ENCODE measurements around the gene IKZF4. TPM values are rescaled to one million over a fixed set of nuclear protein-coding genes. Genes with fewer than 3 reads are reported as not detected.
"Not testable (repeated sequence)": the region's sequence is repeated elsewhere in the genome, so short reads cannot be mapped to it uniquely, and the experiment has no call there.

Gene IKZF4
- total and polyA plus RNA-seq, 4 donors: 1.8 to 12.2 (median 7.5) TPM

DNA sequence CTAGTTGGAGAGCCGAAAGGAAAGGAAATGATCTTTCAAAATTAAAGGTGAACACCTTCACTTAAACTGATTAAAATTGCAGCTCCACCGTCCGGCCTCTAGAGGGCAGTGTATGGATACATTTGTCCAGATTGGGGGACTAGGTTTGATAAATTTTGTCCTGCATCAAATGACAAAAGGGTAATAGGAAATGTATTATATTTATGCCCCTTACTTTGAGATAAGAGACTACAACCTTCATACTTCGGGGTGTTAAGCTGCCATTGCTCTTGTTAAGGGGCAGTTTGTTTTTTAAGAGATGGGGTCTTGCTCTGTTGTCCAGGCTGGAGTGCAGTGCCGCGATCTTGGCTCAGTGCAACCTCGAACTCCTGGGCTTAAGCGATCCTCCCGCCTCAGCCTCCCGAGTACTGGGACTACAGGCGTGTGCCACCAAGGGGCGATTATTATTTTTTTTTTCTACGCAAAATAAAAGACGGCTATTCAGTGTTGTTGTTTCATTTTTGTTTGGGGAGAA, 24.6 kb upstream of the IKZF4 start:
- Histone ChIP-seq H3K4me1 (ENCODE audit: control insufficient read depth in 1 of 2, insufficient read depth in 2 of 2, low read length in 2 of 2) (no peaks in the 10 kb centered on the region), H3K9me3 (ENCODE audit: control insufficient read depth, low read length) (no peaks in the 10 kb centered on the region), H3K27me3 (ENCODE audit: control insufficient read depth in 1 of 2, insufficient read depth in 2 of 2, low read length in 1 of 2) (no peaks in the 10 kb centered on the region), H3K36me3 (ENCODE audit: control insufficient read depth in 1 of 2, insufficient read depth in 2 of 2, low read length in 1 of 2) (peaks cover 0 to 3% of the 10 kb centered on the region in 2 donors), H3K27ac (ENCODE audit: low read depth in 1 of 2, low read length in 2 of 2) (no peak overlapping the region), H3K4me3 (ENCODE audit: low read length in 2 of 2) (peak overlapping the region; percentile 47 to 85)
- peak; percentile 81 for ATAC-seq (ENCODE audit: low FRiP score)
- 12 to 16% methylated on average over 14 of the region's 14 CpGs for WGBS, 2 donors
- intact Hi-C loops (cut with DNase I): loop anchor here (5.0 kb wide), 2 partner anchors 36 to 46 kb away; partner anchors contain the start of gene RPS26 (in 1 of the 2)
- no peak for DNase-seq

GRCh38 chr12:55996715-55997534, 23.9 kb upstream of the IKZF4 start, which contains the start of gene SUOX:
Gene SUOX, plus strand, starts transcription at chr12:55997276. Its CDS starts 4,946 bp downstream, at chr12:56002222.
- intact Hi-C loops (cut with DNase I): loop anchor here (5.0 kb wide), 2 partner anchors 35 to 45 kb away; partner anchors contain the start of gene RPS26 (in 1 of the 2)
- peak within 1 kb of the TSS; percentile 47 to 85 for H3K4me3 ChIP-seq (ENCODE audit: low read length in 2 of 2)
- H3K27me3 ChIP-seq (ENCODE audit: control insufficient read depth in 1 of 2, insufficient read depth in 2 of 2, low read length in 1 of 2): no peaks in the 10 kb centered on the region
- H3K27ac ChIP-seq (ENCODE audit: low read depth in 1 of 2, low read length in 2 of 2): peak within 1 kb of the TSS in 1 of 2 donors; percentile 65
- no peaks in the 10 kb centered on the region for H3K9me3 ChIP-seq (ENCODE audit: control insufficient read depth, low read length)
- peak; percentile 99 for ATAC-seq (ENCODE audit: low FRiP score)
- peak; percentile 98 for DNase-seq
- no peaks in the 10 kb centered on the region for H3K4me1 ChIP-seq (ENCODE audit: control insufficient read depth in 1 of 2, insufficient read depth in 2 of 2, low read length in 2 of 2)
- peaks cover 0 to 3% of the 10 kb centered on the region in 2 donors for H3K36me3 ChIP-seq (ENCODE audit: control insufficient read depth in 1 of 2, insufficient read depth in 2 of 2, low read length in 1 of 2)
- 1% methylated on average over 27 of the region's 27 CpGs for WGBS, 2 donors

DNA sequence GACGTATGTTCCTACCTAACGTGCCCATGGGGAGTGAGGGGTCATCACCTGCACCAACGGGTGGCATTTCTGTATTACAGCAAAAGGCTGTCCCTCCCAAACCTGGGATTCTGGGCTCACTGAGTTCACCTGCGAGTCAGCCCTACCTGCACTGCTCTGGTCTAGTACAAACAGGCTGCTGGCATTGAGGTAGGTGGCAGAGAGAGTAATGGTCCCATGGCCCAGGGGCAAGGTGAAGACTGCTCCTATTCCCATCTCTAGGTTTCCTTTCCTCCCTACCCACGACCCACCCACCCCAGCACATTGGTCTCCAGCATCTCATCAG, 23.3 kb upstream of the IKZF4 start:
- peak overlapping the region in 1 of 2 donors; percentile 14 for H3K27ac ChIP-seq (ENCODE audit: low read depth in 1 of 2, low read length in 2 of 2)
- H3K36me3 ChIP-seq (ENCODE audit: control insufficient read depth in 1 of 2, insufficient read depth in 2 of 2, low read length in 1 of 2): peaks cover 0 to 2% of the 10 kb centered on the region in 2 donors
- 0 to 2% methylated on average over 5 of the region's 5 CpGs for WGBS, 2 donors

GRCh38 chr12:55999522-55999921, 21.3 kb upstream of the IKZF4 start:
- H3K9me3 ChIP-seq (ENCODE audit: control insufficient read depth, low read length); H3K4me1 ChIP-seq (ENCODE audit: control insufficient read depth in 1 of 2, insufficient read depth in 2 of 2, low read length in 2 of 2); H3K27me3 ChIP-seq (ENCODE audit: control insufficient read depth in 1 of 2, insufficient read depth in 2 of 2, low read length in 1 of 2); H3K36me3 ChIP-seq (ENCODE audit: control insufficient read depth in 1 of 2, insufficient read depth in 2 of 2, low read length in 1 of 2); H3K4me3 ChIP-seq (ENCODE audit: low read length in 2 of 2); ATAC-seq (ENCODE audit: low FRiP score); DNase-seq; H3K27ac ChIP-seq (ENCODE audit: low read depth in 1 of 2, low read length in 2 of 2): not testable (repeated sequence)
- intact Hi-C loops (cut with DNase I): loop anchor here (5.0 kb wide), 2 partner anchors 33 to 43 kb away; partner anchors contain the start of gene RPS26 (in 1 of the 2)
- WGBS, 2 donors: 67 to 70% methylated on average over 6 of the region's 6 CpGs

More for the DNA sequence above, 23.3 kb upstream of the IKZF4 start:
- Histone ChIP-seq H3K27me3 (ENCODE audit: control insufficient read depth in 1 of 2, insufficient read depth in 2 of 2, low read length in 1 of 2) (no peaks in the 10 kb centered on the region), H3K4me1 (ENCODE audit: control insufficient read depth in 1 of 2, insufficient read depth in 2 of 2, low read length in 2 of 2) (no peaks in the 10 kb centered on the region), H3K4me3 (ENCODE audit: low read length in 2 of 2) (peak overlapping the region; percentile 19 to 40), H3K9me3 (ENCODE audit: control insufficient read depth, low read length) (no peaks in the 10 kb centered on the region)
- intact Hi-C loops (cut with DNase I): loop anchor here (5.0 kb wide), 2 partner anchors 35 to 45 kb away; partner anchors contain the start of gene RPS26 (in 1 of the 2)
- DNase-seq (no peak), ATAC-seq (ENCODE audit: low FRiP score) (peak; percentile 3)

DNA sequence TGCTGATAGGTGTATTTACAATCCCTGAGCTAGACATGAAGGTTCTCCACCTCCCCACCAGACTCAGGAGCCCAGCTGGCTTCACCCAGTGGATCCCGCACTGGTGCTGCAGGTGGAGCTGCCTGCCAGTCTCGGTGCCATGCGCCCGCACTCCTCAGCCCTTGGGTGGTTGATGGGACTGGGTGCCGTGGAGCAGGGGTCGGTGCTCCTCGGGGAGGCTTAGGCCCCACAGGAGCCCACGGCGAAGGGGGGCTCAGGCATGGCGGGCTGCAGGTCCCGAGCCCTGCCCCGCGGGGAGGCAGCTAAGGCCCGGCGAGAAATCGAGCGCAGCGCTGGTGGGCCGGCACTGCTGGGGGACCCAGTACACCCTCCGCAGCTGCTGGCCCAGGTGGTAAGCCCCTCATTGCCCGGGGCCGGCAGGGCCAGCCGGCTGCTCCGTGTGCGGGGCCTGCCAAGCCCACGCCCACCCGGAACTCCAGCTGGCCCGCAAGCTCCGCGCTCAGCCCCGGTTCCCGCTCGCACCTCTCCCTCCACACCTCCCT, 20.8 kb upstream of the IKZF4 start:
- H3K4me3 ChIP-seq (ENCODE audit: low read length in 2 of 2); H3K4me1 ChIP-seq (ENCODE audit: control insufficient read depth in 1 of 2, insufficient read depth in 2 of 2, low read length in 2 of 2); H3K9me3 ChIP-seq (ENCODE audit: control insufficient read depth, low read length); H3K27me3 ChIP-seq (ENCODE audit: control insufficient read depth in 1 of 2, insufficient read depth in 2 of 2, low read length in 1 of 2); H3K36me3 ChIP-seq (ENCODE audit: control insufficient read depth in 1 of 2, insufficient read depth in 2 of 2, low read length in 1 of 2); DNase-seq; H3K27ac ChIP-seq (ENCODE audit: low read depth in 1 of 2, low read length in 2 of 2); ATAC-seq (ENCODE audit: low FRiP score): not testable (repeated sequence)
- 96 to 97% methylated on average over 21 to 33 of the region's 33 CpGs for WGBS, 2 donors
- intact Hi-C loops (cut with DNase I): loop anchor here (5.0 to 10.0 kb wide), 3 partner anchors 32 to 105 kb away; partner anchors contain the start of genes PA2G4 (in 1 of the 2) and RPS26 (in 1 of the 2)

GRCh38 chr12:56001487-56002100, 19.2 kb upstream of the IKZF4 start:
- H3K36me3 ChIP-seq (ENCODE audit: control insufficient read depth in 1 of 2, insufficient read depth in 2 of 2, low read length in 1 of 2): no peaks in the 10 kb centered on the region
- H3K9me3 ChIP-seq (ENCODE audit: control insufficient read depth, low read length): no peaks in the 10 kb centered on the region
- no peak for DNase-seq
- no peak overlapping the region for H3K4me3 ChIP-seq (ENCODE audit: low read length in 2 of 2)
- WGBS, 2 donors: 79 to 83% methylated on average over 7 of the region's 7 CpGs
- H3K27me3 ChIP-seq (ENCODE audit: control insufficient read depth in 1 of 2, insufficient read depth in 2 of 2, low read length in 1 of 2): no peaks in the 10 kb centered on the region
- no peak for ATAC-seq (ENCODE audit: low FRiP score)
- no peaks in the 10 kb centered on the region for H3K4me1 ChIP-seq (ENCODE audit: control insufficient read depth in 1 of 2, insufficient read depth in 2 of 2, low read length in 2 of 2)
- no peak overlapping the region for H3K27ac ChIP-seq (ENCODE audit: low read depth in 1 of 2, low read length in 2 of 2)
- intact Hi-C loops (cut with DNase I): loop anchor here in 1 of 2 donors (10.0 kb wide), 1 partner anchor 103 kb away; the partner anchor contains the start of gene PA2G4

GRCh38 chr12:56003376-56003775, 17.5 kb upstream of the IKZF4 start:
- H3K4me3 ChIP-seq (ENCODE audit: low read length in 2 of 2): not testable (repeated sequence)

DNA sequence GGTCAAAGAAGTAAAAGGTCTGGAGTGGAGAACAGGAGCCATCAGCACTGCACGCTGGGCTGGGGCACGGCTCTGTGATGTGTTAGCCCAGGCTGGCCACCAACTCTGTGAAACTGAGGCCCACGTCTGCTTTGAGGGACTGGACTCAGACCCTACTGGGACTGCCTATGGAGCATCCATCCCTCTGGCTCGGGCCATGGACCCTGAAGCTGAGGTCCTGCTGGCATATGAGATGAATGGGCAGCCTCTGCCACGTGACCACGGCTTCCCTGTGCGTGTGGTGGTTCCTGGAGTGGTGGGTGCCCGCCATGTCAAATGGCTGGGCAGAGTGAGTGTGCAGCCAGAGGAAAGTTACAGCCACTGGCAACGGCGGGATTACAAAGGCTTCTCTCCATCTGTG, 16.6 kb upstream of the IKZF4 start:
- Histone ChIP-seq H3K9me3 (ENCODE audit: control insufficient read depth, low read length) (no peaks in the 10 kb centered on the region), H3K36me3 (ENCODE audit: control insufficient read depth in 1 of 2, insufficient read depth in 2 of 2, low read length in 1 of 2) (no peaks in the 10 kb centered on the region), H3K4me1 (ENCODE audit: control insufficient read depth in 1 of 2, insufficient read depth in 2 of 2, low read length in 2 of 2) (no peaks in the 10 kb centered on the region), H3K27me3 (ENCODE audit: control insufficient read depth in 1 of 2, insufficient read depth in 2 of 2, low read length in 1 of 2) (no peaks in the 10 kb centered on the region), H3K4me3 (ENCODE audit: low read length in 2 of 2) (no peak overlapping the region), H3K27ac (ENCODE audit: low read depth in 1 of 2, low read length in 2 of 2) (no peak overlapping the region)
- DNase-seq (no peak), ATAC-seq (ENCODE audit: low FRiP score) (no peak)
- WGBS, 2 donors: 89 to 90% methylated on average over 10 of the region's 10 CpGs
- intact Hi-C loops (cut with DNase I): loop anchor here in 1 of 2 donors (10.0 kb wide), 1 partner anchor 101 kb away; the partner anchor contains the start of gene PA2G4

More at GRCh38 chr12:56003376-56003775, 17.5 kb upstream of the IKZF4 start:
- not testable (repeated sequence) for ATAC-seq (ENCODE audit: low FRiP score); H3K27me3 ChIP-seq (ENCODE audit: control insufficient read depth in 1 of 2, insufficient read depth in 2 of 2, low read length in 1 of 2); H3K9me3 ChIP-seq (ENCODE audit: control insufficient read depth, low read length); H3K27ac ChIP-seq (ENCODE audit: low read depth in 1 of 2, low read length in 2 of 2); H3K36me3 ChIP-seq (ENCODE audit: control insufficient read depth in 1 of 2, insufficient read depth in 2 of 2, low read length in 1 of 2); DNase-seq; H3K4me1 ChIP-seq (ENCODE audit: control insufficient read depth in 1 of 2, insufficient read depth in 2 of 2, low read length in 2 of 2)
- intact Hi-C loops (cut with DNase I): loop anchor here in 1 of 2 donors (10.0 kb wide), 1 partner anchor 101 kb away; the partner anchor contains the start of gene PA2G4
- 86 to 89% methylated on average over 5 of the region's 5 CpGs for WGBS, 2 donors

Data from aorta (tissue), 5 donors.